NB4 (cell line): ENCODE measurements around the gene RTBDN.

Source experiments
- CTCF ChIP-seq: IDR thresholded peaks from one replicate; pipeline ENCODE4 v1.5.1; 2012; ENCODE audit warnings: low read depth, low read length
- MAX ChIP-seq: IDR thresholded peaks from 2 replicates; pipeline ENCODE4 v1.6.1; 2011; ENCODE audit warnings: low read depth, low read length
- MYC ChIP-seq: IDR thresholded peaks from 2 replicates; pipeline ENCODE4 v1.6.1; 2011; ENCODE audit warnings: low read depth, low read length
- POLR2A ChIP-seq: IDR thresholded peaks from 2 replicates; pipeline ENCODE4 v1.6.1; 2011; ENCODE audit warnings: mild to moderate bottlenecking; ENCODE audit not compliant: insufficient read length; ENCODE audit errors: extremely low read depth

- no peak for TF ChIP-seq CTCF
- no peak for TF ChIP-seq POLR2A
- TF ChIP-seq MYC, result no peak
- no peak for TF ChIP-seq MAX
Observed at GRCh38 chr19:12865746-12866415, 31.5 kb upstream of the RTBDN start.
